GM19467 (cell line): ENCODE results near the gene GLIS1.
A peak's percentile ranks its signal among the peaks of the same experiment; 100 is the strongest.
"Not testable (repeated sequence)": the region's sequence is repeated elsewhere in the genome, so short reads cannot be mapped to it uniquely, and the experiment has no call there.

ENCODE experiments used
- ATAC-seq: cut with Tn5 transposase; IDR thresholded peaks from one replicate; pipeline ENCODE4 v1.9.1; 2021; ENCODE audit warnings: mild to moderate bottlenecking, moderate library complexity; ENCODE audit not compliant: unreplicated experiment

GLIS1 gene

GRCh38 chr1:53739109-53739681, at the start of gene GLIS1:
Gene GLIS1 (minus strand): TSS chr1:53739164. CDS start chr1:53738064, 1,100 bp downstream.
- ATAC-seq = peak; percentile 97

- no peak for ATAC-seq
Observed at GRCh38 chr1:53787655-53788054, 48.7 kb upstream of the GLIS1 start.

DNA sequence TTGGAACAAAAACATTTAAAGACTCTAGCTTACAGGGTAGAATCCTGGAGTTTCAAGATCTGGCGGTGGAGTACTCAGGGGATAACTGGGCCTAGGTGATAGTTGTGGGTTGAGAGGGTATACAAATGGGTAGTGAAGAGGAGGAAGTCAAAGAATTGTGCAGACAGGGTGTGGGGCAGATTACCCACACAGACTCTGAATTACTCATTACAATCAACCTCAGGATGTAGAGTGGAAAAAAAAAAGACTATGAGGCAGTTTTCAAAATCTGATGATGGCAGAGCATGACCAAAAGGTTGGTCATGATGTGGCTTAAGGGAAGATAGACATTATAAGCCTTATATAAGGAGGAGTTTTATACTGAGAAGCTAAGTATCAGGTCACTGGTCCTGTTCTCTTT, 44.1 kb upstream of the GLIS1 start:
- no peak for ATAC-seq

- no peak for ATAC-seq
Observed at GRCh38 chr1:53781654-53782053, 42.7 kb upstream of the GLIS1 start.

DNA sequence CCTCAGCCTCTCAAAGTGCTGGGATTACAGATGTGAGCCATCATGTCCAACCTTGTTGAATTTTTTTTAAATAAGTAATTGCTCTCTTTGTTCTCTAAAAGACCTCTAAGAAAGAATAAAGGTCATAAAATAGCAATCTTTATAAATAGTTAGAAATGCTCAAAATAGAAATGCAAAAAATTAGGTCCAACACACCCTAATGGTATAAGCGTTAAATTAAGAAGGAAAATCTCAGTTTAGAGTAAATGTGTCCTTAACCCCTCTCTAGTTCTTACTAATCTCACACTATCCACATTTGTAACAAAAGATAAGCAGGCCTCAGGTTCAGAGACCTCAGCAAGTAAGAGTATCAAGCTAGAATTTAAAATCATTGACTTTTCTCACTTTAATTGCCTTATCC, 38.3 kb upstream of the GLIS1 start:
- no peak for ATAC-seq

- ATAC-seq = no peak
Observed at GRCh38 chr1:53771648-53772047, 32.7 kb upstream of the GLIS1 start.

DNA sequence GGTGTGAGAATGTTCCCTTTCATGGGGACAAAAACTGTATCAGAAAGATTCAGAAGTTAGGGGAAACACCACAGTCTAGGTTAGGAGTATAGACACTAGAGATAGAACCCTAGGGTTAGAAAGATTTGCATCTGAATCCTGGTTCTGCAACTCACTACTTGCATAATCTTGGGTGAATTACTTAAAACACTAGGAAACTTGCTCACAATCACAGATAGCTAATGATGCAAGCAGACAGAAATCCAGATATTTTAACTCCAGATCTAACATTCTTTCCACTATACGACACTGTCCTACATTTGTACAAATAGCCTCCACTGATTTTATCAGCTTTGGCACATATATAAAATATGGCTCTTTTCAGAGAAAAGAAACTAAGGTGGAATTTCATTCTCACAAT, 30.8 kb upstream of the GLIS1 start:
- ATAC-seq = no peak

DNA sequence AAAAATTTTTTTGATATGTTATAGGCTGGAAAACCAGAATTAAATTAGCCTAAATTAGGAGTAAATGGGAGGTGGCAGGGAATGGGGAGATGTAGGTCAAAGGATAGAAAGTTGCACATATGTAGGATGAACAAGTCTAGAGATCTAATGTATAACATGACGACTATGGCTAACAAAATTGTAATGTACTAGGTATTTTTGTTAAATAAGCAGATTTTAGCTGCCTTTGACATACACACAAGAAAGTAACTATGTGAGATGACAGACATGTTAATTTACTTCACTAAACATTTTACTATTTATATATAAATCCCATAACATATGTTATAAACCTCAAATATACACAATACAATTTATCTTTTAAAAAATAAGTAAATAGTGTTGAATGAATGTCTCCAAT, 30.2 kb upstream of the GLIS1 start:
- no peak for ATAC-seq

- ATAC-seq = no peak
Observed at GRCh38 chr1:53766831-53767405, 28.0 kb upstream of the GLIS1 start.

- no peak for ATAC-seq
Observed at GRCh38 chr1:53766194-53766742, 27.3 kb upstream of the GLIS1 start.

DNA sequence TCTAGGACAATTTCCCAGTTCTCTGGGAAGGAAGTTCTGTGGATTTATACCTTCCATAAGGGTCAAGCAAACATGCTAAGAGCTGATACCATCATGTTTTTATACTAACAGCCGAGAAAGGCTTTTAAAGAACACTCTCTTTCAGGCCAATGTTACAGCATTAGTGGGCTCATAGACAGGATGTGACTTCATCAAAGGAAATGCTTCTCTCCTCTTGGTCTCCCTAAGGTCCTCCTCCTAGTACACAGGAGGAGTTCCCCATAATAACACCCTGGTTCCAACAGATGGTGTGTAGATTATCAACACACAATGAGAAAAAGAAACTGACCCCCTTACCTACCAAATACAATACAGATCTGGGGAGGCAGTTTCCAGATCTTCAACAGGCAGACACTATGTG, 26.7 kb upstream of the GLIS1 start:
- no peak for ATAC-seq

DNA sequence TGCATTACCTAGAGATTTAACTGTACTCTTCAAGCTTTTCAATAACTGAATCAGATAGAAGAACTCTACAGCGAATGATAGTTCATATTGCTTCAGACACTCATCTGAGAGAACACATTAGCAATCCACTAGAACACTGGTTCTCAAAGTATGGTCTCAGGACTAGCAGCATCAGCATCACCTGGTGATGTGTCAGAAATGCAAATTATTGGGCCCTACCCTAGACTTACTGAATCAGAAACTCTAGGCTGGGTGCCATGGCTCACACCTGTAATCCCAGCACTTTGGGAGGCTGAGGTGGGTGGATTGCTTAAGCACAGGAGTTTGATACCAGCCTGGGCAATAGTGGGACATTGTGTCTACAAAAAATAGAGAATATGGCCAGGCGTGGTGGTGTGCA, 24.9 kb upstream of the GLIS1 start:
- no peak for ATAC-seq

DNA sequence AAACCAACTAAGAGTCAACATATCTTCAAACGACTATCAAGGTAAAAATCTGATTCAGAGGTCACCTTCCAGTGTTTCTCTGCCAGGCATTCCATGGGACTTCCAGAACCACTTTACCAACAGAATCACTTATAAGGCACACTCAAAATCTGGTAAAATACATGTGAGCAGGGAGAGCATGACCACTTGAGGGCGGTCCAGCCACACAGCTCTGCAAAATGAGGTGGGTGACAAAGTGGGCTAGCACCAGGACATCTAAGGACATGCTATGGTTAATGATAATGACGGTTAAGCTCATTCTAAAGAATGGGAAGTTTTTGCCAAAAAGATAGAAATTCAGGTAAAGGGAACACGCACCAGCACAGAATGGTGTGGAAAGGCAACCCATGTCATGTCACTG, 24.5 kb upstream of the GLIS1 start:
- no peak for ATAC-seq

DNA sequence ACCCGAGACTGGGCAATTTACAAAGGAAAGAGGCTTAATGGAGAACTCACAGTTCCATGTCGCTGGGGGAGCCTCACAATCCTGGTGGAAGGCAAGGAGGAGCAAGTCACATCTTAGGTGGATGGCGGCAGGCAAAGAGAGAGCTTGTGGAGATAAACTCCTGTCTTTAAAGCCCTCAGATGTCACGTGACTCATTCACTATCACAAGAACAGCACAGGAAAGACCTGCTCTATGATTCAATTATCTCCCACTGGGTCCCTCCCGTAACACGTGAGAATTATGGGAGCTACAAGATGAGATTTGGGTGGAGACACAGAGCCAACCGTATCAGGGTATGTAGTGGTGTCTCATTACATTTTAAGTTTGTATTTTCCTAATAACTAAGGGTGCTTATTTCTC, 21.5 kb upstream of the GLIS1 start:
- ATAC-seq = not testable (repeated sequence)

GRCh38 chr1:53755874-53756273, 16.9 kb upstream of the GLIS1 start:
- ATAC-seq = no peak

- ATAC-seq = no peak
Observed at GRCh38 chr1:53754484-53755312, 15.7 kb upstream of the GLIS1 start.

GRCh38 chr1:53752281-53752680, 13.3 kb upstream of the GLIS1 start:
- no peak for ATAC-seq

DNA sequence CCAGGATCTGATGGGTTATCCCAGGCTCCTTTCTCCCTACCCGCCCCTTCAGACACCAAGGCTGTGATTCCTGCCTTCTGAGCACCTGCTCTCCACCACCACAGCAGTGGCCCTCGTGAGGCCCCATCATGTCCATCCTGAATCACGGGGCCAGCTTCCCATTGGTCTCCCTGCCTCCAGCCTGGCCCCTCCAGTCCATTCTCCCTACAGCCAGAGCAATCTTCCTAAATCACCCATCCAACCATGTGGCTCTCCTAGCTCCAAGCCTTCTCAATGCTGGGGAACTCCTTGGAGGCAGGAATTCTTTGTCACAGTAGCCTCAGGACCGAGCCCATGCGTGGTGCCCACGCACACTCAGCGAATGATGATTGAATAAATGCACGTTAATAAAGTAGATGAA, 8.9 kb upstream of the GLIS1 start:
- ATAC-seq = no peak

DNA sequence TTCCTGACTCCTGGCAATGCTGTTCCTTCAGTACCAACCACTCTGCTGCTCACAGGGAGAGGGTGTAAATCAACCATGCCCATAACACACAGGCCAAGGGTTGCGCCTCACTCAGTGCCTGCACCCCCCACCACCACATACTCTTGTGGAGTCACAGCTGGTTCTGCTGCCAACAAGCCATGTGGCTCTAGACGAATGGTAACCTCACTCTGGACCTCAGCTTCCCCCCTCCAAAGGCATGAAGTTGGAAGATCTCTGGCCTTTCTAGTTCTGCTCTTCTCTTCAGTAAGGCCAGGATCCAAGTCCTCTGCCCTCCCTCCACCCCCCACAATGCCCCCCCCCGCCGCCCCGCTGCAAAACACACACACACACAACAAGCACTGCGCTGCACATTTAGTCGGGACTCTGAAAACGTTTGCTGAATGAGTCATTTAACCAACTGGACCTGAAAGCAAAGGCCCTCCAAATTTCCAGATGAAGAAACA, 1.7 kb upstream of the GLIS1 start:
- ATAC-seq = no peak

- no peak for ATAC-seq
Observed at GRCh38 chr1:53738205-53739108, 507 bp downstream of the GLIS1 start.
